T-cell (primary cell): ENCODE measurements around the gene TJAP1. TPM values are rescaled to one million over a fixed set of nuclear protein-coding genes. Genes with fewer than 3 reads are reported as not detected.

Experiments used
- ATAC-seq, 4 experiments: fragments of 200-7000 bp in 3 of 4; fragments of 150-1000 bp in 1 of 4; cut with Tn5 transposase; replicated peaks in 1 of 4; 1 replicate in 3 of 4; 2 replicates in 1 of 4; pipeline ENCODE4 v1.10.0; 2021; ENCODE audit warnings: moderate library complexity in 3 of 4, mild to moderate bottlenecking in 2 of 4, moderate number of reproducible peaks in 1 of 4
- CTCF ChIA-PET, 2 donors: fragments of 300-600 bp; sonication (Branson Sonifier 250); formaldehyde crosslinking; loops; one replicate each; lab custom pipeline; 2022; ENCODE audit warnings: antibody characterized with exemption in 2 of 2; lab: Charles Lee
- POLR2A ChIA-PET, 2 donors: fragments of 300-600 bp; sonication (Branson Sonifier 250); formaldehyde crosslinking; loops; one replicate each; lab custom pipeline; 2022; ENCODE audit warnings: antibody characterized with exemption in 2 of 2; lab: Charles Lee
- DNase-seq, 35 experiments: peaks; one replicate each; pipeline versions ENCODE4 v3.0.0 to v3.0.0-alpha.2; 2013 to 2023
- H3K27ac ChIP-seq: one replicate; pipeline ENCODE4 v1.5.1; 2013; ENCODE audit warnings: low read length
- H3K27me3 ChIP-seq, 2 experiments: replicated peaks in 1 of 2; 1 replicate in 1 of 2; 2 replicates in 1 of 2; pipeline versions ENCODE4 v1.6.1 to v1.7.0; 2013; ENCODE audit warnings: low read length in 1 of 2, mixed read lengths in 1 of 2; ENCODE audit not compliant: control insufficient read depth in 2 of 2, insufficient read depth in 2 of 2; ENCODE audit errors: extremely low read depth in 1 of 2
- H3K36me3 ChIP-seq, 2 donors: 1 replicate in 1 of 2; 2 replicates in 1 of 2; pipeline versions ENCODE4 v1.6.1 to v1.7.0; 2013; ENCODE audit warnings: low read length in 1 of 2; ENCODE audit not compliant: control insufficient read depth in 2 of 2, insufficient read depth in 1 of 2; ENCODE audit errors: extremely low read depth in 1 of 2
- H3K4me1 ChIP-seq, 2 experiments: 1 replicate in 1 of 2; 2 replicates in 1 of 2; pipeline versions ENCODE4 v1.6.1 to v1.7.0; 2013; ENCODE audit warnings: low read length in 2 of 2, mixed read lengths in 1 of 2; ENCODE audit not compliant: insufficient read depth in 2 of 2, control insufficient read depth in 1 of 2; ENCODE audit errors: extremely low read depth in 1 of 2
- H3K4me3 ChIP-seq, 2 donors: 1 replicate in 1 of 2; 2 replicates in 1 of 2; pipeline versions ENCODE4 v1.5.1 to v1.7.0; 2013; ENCODE audit warnings: mild to moderate bottlenecking in 2 of 2, low read length in 1 of 2, moderate library complexity in 1 of 2; ENCODE audit not compliant: control insufficient read depth in 1 of 2; ENCODE audit errors: extremely low read depth in 1 of 2
- H3K9me3 ChIP-seq: 2 replicates; pipeline ENCODE4 v1.7.0; 2013
- H3K27ac Mint-ChIP-seq, 2 donors: one replicate each; pipeline ENCODE4 v1.8.0; 2020 to 2021; ENCODE audit warnings: mild to moderate bottlenecking in 2 of 2, mixed read lengths in 2 of 2
- H3K27me3 Mint-ChIP-seq, 2 donors: one replicate each; pipeline ENCODE4 v1.8.0; 2021 to 2022; ENCODE audit warnings: mixed read lengths in 2 of 2
- H3K36me3 Mint-ChIP-seq: one replicate; pipeline ENCODE4 v1.8.0; 2021; ENCODE audit warnings: mixed read lengths
- H3K4me1 Mint-ChIP-seq, 3 donors: one replicate each; pipeline ENCODE4 v1.8.0; 2020 to 2022; ENCODE audit warnings: mixed read lengths in 3 of 3, mild to moderate bottlenecking in 1 of 3
- H3K4me3 Mint-ChIP-seq, 3 donors: one replicate each; pipeline ENCODE4 v1.8.0; 2020 to 2022; ENCODE audit warnings: mild to moderate bottlenecking in 3 of 3, mixed read lengths in 3 of 3, moderate library complexity in 3 of 3
- H3K9me3 Mint-ChIP-seq, 3 donors: one replicate each; pipeline ENCODE4 v1.8.0; 2020 to 2022; ENCODE audit warnings: mixed read lengths in 3 of 3
- WGBS: methylation state at CpG from one replicate; pipeline ENCODE4 v1.1.5; 2013; ENCODE audit warnings: missing lambda C conversion rate; ENCODE audit not compliant: insufficient coverage; 5-methylcytosine and 5-hydroxymethylcytosine counted together
- total RNA-seq, 35 experiments: library from RNA in 6 of 35; stranded (reverse) in 6 of 35; fragments of 120-200 nt in 1 of 35; gene quantifications; one replicate each; pipeline versions ENCODE4 v1.2.1 to v1.2.4 and lab custom pipeline; 2013 to 2026

The TJAP1 gene
- total RNA-seq, 5 donors from 2014 or later (not counting 1 experiment from before 2014, with no cell fraction given): 30.8 to 51.9 (median 50.6) TPM

DNA sequence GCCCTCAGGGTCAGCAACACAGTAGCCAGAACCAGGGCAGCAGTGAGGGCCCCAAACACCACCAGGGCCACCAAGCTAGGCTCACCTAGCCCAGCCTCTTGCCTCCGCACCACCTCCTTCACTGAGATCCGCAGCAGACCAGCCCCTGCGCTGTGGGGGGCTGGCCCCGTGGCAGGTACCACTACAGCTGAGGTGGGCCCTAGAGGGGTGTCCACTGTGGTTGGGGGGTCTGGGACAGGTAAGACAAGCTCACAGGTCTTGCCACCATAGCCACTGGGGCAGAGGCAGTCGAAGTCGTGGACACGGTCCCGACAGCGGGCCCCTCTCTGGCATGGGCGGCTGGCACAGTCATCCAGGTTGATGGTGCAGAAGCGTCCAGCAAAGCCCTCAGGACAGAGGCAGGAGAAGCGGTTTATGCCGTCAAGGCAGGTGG lies 26.7 kb upstream of the TJAP1 start:
- ChIA-PET POLR2A (interaction anchor here in 1 of 2 donors (0.6 kb wide), 1 partner anchor 52 kb away, joined by 6 read pairs; no protein-coding TSS in a partner anchor), CTCF (no interaction called here)
- Histone ChIP-seq H3K27me3 (no peaks in the 10 kb centered on the region), H3K27ac (no peak overlapping the region), H3K9me3 (no peaks in the 10 kb centered on the region), H3K4me3 (no peak overlapping the region), H3K36me3 (peaks cover 21 to 46% of the 10 kb centered on the region in 2 donors), H3K4me1 (peaks cover 0 to 12% of the 10 kb centered on the region in 2 experiments)
- DNase-seq: no peak
- Mint-ChIP-seq H3K36me3 (peaks cover 34% of the 10 kb centered on the region), H3K4me3 (no peak overlapping the region), H3K27me3 (no peaks in the 10 kb centered on the region), H3K4me1 (peaks cover 4 to 8% (median 6%) of the 10 kb centered on the region in 3 donors), H3K9me3 (no peaks in the 10 kb centered on the region), H3K27ac (no peak overlapping the region)
- 90% methylated on average over 8 of the region's 13 CpGs for WGBS
- no peak for ATAC-seq

DNA sequence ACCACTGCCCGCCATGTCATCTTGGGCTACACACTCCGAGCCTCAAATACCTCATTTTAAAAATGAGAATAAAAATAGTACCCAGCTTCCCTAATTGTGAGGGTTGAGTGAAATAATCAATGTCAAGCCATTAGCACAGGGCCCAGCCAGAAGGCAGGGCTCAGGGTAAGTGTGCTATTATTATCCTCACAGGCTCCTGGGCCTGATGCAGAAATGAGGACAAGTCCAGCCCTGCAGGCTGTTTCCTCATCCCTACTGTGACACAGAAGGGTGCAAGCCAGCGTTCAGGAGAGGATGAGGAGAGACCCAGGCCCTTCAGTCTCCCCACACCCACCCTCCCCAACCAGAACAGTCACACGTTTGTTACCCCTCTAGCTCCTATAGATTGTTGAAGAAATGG lies 26.0 kb upstream of the TJAP1 start:
- Mint-ChIP-seq H3K27me3 (peaks cover 0 to 2% of the 10 kb centered on the region in 2 donors), H3K27ac (no peak overlapping the region), H3K9me3 (no peaks in the 10 kb centered on the region), H3K4me1 (peaks cover 10 to 14% (median 12%) of the 10 kb centered on the region in 3 donors), H3K4me3 (no peak overlapping the region), H3K36me3 (peaks cover 33% of the 10 kb centered on the region)
- Histone ChIP-seq H3K4me3 (no peak overlapping the region), H3K27ac (no peak overlapping the region), H3K36me3 (peaks cover 21 to 41% of the 10 kb centered on the region in 2 donors), H3K27me3 (no peaks in the 10 kb centered on the region), H3K9me3 (no peaks in the 10 kb centered on the region), H3K4me1 (peaks cover 0 to 18% of the 10 kb centered on the region in 2 experiments)
- ATAC-seq (no peak), DNase-seq (no peak)
- ChIA-PET POLR2A (interaction anchor here (0.6 kb wide), 3 partner anchors 53 to 639 kb away, joined by 4 to 6 read pairs (median 6); no protein-coding TSS in a partner anchor), CTCF (no interaction called here)
- WGBS: no CpG with 5 or more reads among the region's 4 CpGs

DNA sequence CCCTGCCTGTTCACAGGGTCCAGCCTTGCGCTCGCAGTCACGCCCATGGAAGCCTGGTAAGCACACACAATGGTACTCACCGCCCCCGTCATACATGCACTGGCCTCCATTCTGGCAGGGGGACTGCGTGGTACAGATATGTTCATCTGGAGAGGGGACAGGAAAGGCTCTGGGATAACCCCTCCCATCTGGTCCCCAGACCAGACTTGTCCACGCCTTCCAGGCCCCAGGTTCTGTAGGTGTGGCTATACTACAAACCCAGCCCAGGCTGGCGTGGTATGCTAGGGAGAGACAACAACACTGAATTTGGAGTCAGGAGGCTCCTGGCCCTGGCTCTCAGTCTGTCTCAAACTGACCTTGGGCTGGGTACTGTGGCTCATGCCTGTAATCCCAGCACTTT lies 25.4 kb upstream of the TJAP1 start:
- H3K36me3 Mint-ChIP-seq: peaks cover 28% of the 10 kb centered on the region
- H3K9me3 ChIP-seq: no peaks in the 10 kb centered on the region
- peaks cover 0 to 2% of the 10 kb centered on the region in 2 donors for H3K27me3 Mint-ChIP-seq
- H3K27me3 ChIP-seq: no peaks in the 10 kb centered on the region
- 94% methylated on average over 7 of the region's 8 CpGs for WGBS
- H3K27ac Mint-ChIP-seq: no peak overlapping the region
- H3K4me1 Mint-ChIP-seq: peaks cover 11 to 17% (median 15%) of the 10 kb centered on the region in 3 donors
- H3K9me3 Mint-ChIP-seq: no peaks in the 10 kb centered on the region
- H3K4me3 ChIP-seq: no peak overlapping the region
- peaks cover 21 to 41% of the 10 kb centered on the region in 2 donors for H3K36me3 ChIP-seq
- ATAC-seq (no peak), DNase-seq (no peak)
- ChIA-PET CTCF (no interaction called here), POLR2A (interaction anchor here in 1 of 2 donors (0.6 kb wide), 2 partner anchors 127 to 640 kb away, joined by 4 to 6 read pairs; no protein-coding TSS in a partner anchor)
- H3K4me3 Mint-ChIP-seq: no peak overlapping the region
- H3K27ac ChIP-seq: no peak overlapping the region
- H3K4me1 ChIP-seq: peaks cover 0 to 18% of the 10 kb centered on the region in 2 experiments

DNA sequence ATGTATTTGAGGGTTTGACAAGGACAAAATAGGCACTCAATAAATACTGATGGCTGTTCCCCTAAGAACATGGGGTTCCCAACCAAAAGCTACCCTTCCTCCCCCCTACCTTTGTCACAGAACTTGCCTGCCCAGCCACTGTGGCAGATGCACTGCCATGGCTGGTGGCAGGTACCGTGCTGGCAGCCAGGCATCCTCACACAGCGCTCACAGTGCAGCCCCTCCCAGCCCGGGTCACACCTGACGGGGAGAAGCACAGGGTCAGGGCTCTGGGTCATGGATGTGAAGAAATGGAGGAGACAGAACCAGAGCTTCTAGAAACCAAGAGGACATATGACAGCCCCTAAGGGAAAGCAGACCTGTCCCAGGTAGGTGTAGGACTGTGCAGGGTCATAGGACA lies 24.5 kb upstream of the TJAP1 start:
- peaks cover 0 to 2% of the 10 kb centered on the region in 2 donors for H3K27me3 Mint-ChIP-seq
- peak overlapping the region in 1 of 2 donors; percentile 1 for H3K27ac Mint-ChIP-seq

DNA sequence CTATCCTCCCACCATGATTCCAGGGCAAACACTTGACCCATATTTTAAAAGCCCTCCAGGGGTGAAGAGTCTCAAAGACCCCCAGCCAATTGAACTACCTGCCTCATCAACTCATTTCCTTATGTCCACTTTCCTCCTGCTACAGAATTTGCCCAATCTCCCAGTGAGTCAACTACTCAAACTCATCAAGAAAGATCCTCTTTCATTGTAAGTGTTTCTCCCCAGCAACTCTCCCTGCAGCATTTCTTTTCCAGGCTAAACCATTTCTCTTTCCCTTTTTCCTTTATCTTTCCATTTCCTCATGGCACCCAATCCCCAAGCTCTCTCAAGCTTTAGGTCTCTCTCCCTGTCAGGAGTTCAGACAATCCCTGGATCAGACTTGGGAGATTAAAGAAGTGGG lies 23.5 kb upstream of the TJAP1 start:
- H3K4me3 Mint-ChIP-seq: peak overlapping the region; percentile 77 to 83 (median 79)
- H3K4me1 Mint-ChIP-seq: peaks cover 11 to 17% (median 15%) of the 10 kb centered on the region in 3 donors
- peaks cover 12% of the 10 kb centered on the region for H3K36me3 Mint-ChIP-seq
- DNase-seq (no peak), ATAC-seq (no peak)
- ChIA-PET CTCF (interaction anchor here in 1 of 2 donors (1.3 kb wide), 1 partner anchor 53 kb away, joined by 3 read pairs; no protein-coding TSS in a partner anchor), POLR2A (no interaction called here)
- peaks cover 0 to 18% of the 10 kb centered on the region in 2 experiments for H3K4me1 ChIP-seq
- H3K27me3 Mint-ChIP-seq: peaks cover 0 to 2% of the 10 kb centered on the region in 2 donors
- H3K4me3 ChIP-seq: no peak overlapping the region
- H3K9me3 ChIP-seq: no peaks in the 10 kb centered on the region
- peak overlapping the region; percentile 75 to 79 for H3K27ac Mint-ChIP-seq
- H3K36me3 ChIP-seq: peaks cover 15 to 25% of the 10 kb centered on the region in 2 donors
- H3K27me3 ChIP-seq: peaks cover 0 to 9% of the 10 kb centered on the region in 2 experiments
- no peaks in the 10 kb centered on the region for H3K9me3 Mint-ChIP-seq
- peak overlapping the region; percentile 18 for H3K27ac ChIP-seq

More for the DNA sequence above, 24.5 kb upstream of the TJAP1 start:
- no peak for DNase-seq
- peaks cover 0 to 18% of the 10 kb centered on the region in 2 experiments for H3K4me1 ChIP-seq
- no CpG with 5 or more reads among the region's 4 CpGs for WGBS
- H3K9me3 ChIP-seq: no peaks in the 10 kb centered on the region
- H3K9me3 Mint-ChIP-seq: no peaks in the 10 kb centered on the region
- H3K4me3 ChIP-seq: no peak overlapping the region
- H3K4me3 Mint-ChIP-seq: peak overlapping the region; percentile 4 to 83 (median 34)
- ATAC-seq: no peak
- H3K27me3 ChIP-seq: peaks cover 0 to 5% of the 10 kb centered on the region in 2 experiments
- POLR2A ChIA-PET: interaction anchor here in 1 of 2 donors (0.6 kb wide), 1 partner anchor 54 kb away, joined by 10 read pairs; no protein-coding TSS in a partner anchor
- peaks cover 18 to 33% of the 10 kb centered on the region in 2 donors for H3K36me3 ChIP-seq
- no peak overlapping the region for H3K27ac ChIP-seq
- H3K36me3 Mint-ChIP-seq: peaks cover 19% of the 10 kb centered on the region
- H3K4me1 Mint-ChIP-seq: peaks cover 11 to 17% (median 15%) of the 10 kb centered on the region in 3 donors
- CTCF ChIA-PET: interaction anchor here (0.5 to 0.9 kb wide), 4 partner anchors 8 to 200 kb away, joined by 3 to 10 read pairs (median 4); no protein-coding TSS in a partner anchor

DNA sequence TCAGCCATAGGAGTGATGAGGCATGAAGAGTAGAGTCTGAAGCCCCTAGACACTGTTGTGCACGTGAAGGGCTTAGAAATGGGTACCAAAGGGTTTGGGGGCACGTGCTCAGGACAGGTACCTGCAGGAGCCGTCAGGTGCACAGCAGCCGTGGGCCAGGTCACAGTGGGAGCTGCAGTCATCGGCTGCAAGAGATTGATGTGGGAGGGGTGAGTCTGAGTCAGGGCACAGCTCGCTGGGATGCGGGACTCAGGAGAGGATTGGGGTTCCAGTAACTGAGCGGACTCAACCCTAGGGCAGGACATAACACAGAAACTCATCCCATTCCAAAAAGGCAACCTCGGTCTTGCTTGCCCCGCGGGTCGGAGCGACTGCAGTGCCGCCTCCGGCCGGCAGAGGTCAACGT lies 23.1 kb upstream of the TJAP1 start:
- no peaks in the 10 kb centered on the region for H3K9me3 ChIP-seq
- peak; percentile 48 to 54 (median 50) for ATAC-seq
- peak overlapping the region; percentile 75 to 79 for H3K27ac Mint-ChIP-seq
- CTCF ChIA-PET: interaction anchor here in 1 of 2 donors (1.3 kb wide), 1 partner anchor 52 kb away, joined by 3 read pairs; no protein-coding TSS in a partner anchor
- H3K4me3 Mint-ChIP-seq: peak overlapping the region; percentile 77 to 83 (median 79)
- H3K36me3 ChIP-seq: peaks cover 15 to 21% of the 10 kb centered on the region in 2 donors
- WGBS: 18% methylated on average over 13 of the region's 17 CpGs
- no peaks in the 10 kb centered on the region for H3K9me3 Mint-ChIP-seq
- peak in 32 of 35 experiments; percentile 23 to 75 (median 50) for DNase-seq
- peak overlapping the region; percentile 20 for H3K27ac ChIP-seq
- POLR2A ChIA-PET: no interaction called here
- peaks cover 0 to 2% of the 10 kb centered on the region in 2 donors for H3K27me3 Mint-ChIP-seq
- H3K4me1 Mint-ChIP-seq: peaks cover 11 to 17% (median 15%) of the 10 kb centered on the region in 3 donors
- peaks cover 0 to 18% of the 10 kb centered on the region in 2 experiments for H3K4me1 ChIP-seq
- H3K27me3 ChIP-seq: peaks cover 0 to 9% of the 10 kb centered on the region in 2 experiments
- H3K4me3 ChIP-seq: peak overlapping the region; percentile 62 to 63
- H3K36me3 Mint-ChIP-seq: peaks cover 8% of the 10 kb centered on the region
